ENCODE results near the gene SLFN5.

SLFN5 gene

GRCh38 chr17:35312346-35312745 is 69.5 kb downstream of the SLFN5 start:
- no peak overlapping the region for H3K4me3 ChIP-seq (replicated peaks; ENCODE audit: low read depth, low read length)
- DNase-seq (ENCODE audit: low read depth), result no peak
- TF ChIP-seq, protein P1, sequence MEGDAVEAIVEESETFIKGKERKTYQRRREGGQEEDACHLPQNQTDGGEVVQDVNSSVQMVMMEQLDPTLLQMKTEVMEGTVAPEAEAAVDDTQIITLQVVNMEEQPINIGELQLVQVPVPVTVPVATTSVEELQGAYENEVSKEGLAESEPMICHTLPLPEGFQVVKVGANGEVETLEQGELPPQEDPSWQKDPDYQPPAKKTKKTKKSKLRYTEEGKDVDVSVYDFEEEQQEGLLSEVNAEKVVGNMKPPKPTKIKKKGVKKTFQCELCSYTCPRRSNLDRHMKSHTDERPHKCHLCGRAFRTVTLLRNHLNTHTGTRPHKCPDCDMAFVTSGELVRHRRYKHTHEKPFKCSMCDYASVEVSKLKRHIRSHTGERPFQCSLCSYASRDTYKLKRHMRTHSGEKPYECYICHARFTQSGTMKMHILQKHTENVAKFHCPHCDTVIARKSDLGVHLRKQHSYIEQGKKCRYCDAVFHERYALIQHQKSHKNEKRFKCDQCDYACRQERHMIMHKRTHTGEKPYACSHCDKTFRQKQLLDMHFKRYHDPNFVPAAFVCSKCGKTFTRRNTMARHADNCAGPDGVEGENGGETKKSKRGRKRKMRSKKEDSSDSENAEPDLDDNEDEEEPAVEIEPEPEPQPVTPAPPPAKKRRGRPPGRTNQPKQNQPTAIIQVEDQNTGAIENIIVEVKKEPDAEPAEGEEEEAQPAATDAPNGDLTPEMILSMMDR (IDR thresholded peaks at IDR 0.05; ENCODE audit: low read length, missing control alignments), result no peak

DNA sequence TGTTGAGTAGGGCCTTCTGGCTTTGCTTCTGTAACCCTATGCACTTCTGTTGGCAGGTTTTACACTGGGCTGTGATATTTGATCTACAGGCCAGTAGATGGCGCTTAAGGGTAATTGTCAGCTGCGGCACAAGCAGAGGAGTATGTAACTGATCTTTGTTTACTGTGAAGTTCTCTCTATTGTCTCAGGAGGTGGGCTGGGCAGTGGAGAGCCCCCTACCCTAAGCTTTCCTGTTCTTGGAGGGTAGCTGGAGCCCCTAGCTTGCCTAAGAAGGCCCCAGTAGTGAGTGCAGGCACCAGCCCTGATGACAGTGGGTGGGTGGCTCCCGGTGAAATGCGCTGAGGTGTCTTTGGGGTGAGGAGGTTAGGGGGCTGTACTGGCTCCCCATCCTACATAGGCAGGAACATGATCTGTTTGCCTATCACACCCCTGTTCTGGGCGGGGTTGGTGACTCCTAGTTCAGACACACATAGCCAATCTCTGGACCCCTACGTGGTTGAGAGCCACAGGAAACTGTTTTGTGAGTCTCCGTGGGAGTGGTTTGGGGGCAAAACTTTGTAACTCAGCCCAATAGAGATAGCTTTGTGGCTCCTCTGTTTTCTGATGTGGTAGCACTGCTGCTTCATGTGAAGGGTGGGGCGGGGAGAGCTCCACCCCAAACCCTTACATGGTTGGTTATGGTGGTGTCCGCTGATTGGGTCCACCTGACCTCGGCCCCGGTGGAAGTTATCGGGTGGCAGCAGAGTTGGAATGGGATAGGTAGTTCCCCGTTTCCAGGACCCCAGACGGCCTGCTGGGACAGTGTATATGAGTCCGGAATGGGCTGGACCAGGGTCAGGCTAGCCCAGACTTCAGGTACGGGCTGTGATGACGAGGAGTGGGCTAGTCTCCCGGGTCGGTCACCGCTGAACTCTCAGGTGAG is 70.2 kb downstream of the SLFN5 start:
- H3K4me3 ChIP-seq (replicated peaks; ENCODE audit: low read depth, low read length), result peak overlapping the region; percentile 20
- DNase-seq (ENCODE audit: low read depth), result peak; percentile 86
- TF ChIP-seq, protein P1 (IDR thresholded peaks at IDR 0.05; ENCODE audit: low read length, missing control alignments), result peak; percentile 80

GRCh38 chr17:35313875-35314409 is 71.1 kb downstream of the SLFN5 start:
- H3K4me3 ChIP-seq (replicated peaks; ENCODE audit: low read depth, low read length), result no peak overlapping the region
- DNase-seq (ENCODE audit: low read depth), result no peak
- TF ChIP-seq, protein P1 (IDR thresholded peaks at IDR 0.05; ENCODE audit: low read length, missing control alignments), result no peak

- no peak for DNase-seq (ENCODE audit: low read depth)
- no peak overlapping the region for H3K4me3 ChIP-seq (replicated peaks; ENCODE audit: low read depth, low read length)
- TF ChIP-seq, protein P1 (IDR thresholded peaks at IDR 0.05; ENCODE audit: low read length, missing control alignments), result no peak
These were observed 71.7 kb downstream of the SLFN5 start for GRCh38 chr17:35314415-35315216.

DNA sequence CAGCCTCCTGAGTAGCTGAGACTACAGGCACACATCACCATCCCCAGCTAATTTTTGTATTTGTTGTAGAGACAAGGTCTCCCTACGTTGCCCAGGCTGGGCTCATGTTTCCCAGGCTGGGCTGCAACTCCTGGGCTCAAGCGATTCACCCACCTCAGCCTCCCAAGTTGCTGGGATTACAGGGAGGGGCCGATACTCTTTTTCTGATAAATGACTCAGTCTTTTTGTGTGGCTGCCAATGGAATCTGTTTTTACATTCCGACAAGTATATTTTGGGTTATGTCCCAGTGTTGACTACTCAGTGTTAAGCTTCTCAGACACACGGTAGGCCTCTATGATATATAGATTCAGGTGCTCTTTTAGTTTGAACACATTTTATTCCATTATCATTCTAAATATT is 72.4 kb downstream of the SLFN5 start:
- TF ChIP-seq, protein P1 (IDR thresholded peaks at IDR 0.05; ENCODE audit: low read length, missing control alignments), result no peak
- DNase-seq (ENCODE audit: low read depth), result peak; percentile 89
- H3K4me3 ChIP-seq (replicated peaks; ENCODE audit: low read depth, low read length), result no peak overlapping the region

GRCh38 chr17:35315971-35316370 is 73.1 kb downstream of the SLFN5 start:
- no peak for DNase-seq (ENCODE audit: low read depth)
- TF ChIP-seq, protein P1 (IDR thresholded peaks at IDR 0.05; ENCODE audit: low read length, missing control alignments), result no peak
- no peak overlapping the region for H3K4me3 ChIP-seq (replicated peaks; ENCODE audit: low read depth, low read length)
